HG03378 (cell line): Measurements from ENCODE around the gene PMS1.
"Not testable (repeated sequence)": the region's sequence is repeated elsewhere in the genome, so short reads cannot be mapped to it uniquely, and the experiment has no call there.

Experiments used
- ATAC-seq: cut with Tn5 transposase; IDR thresholded peaks from one replicate; pipeline ENCODE4 v1.9.1; 2021; ENCODE audit warnings: mild to moderate bottlenecking, moderate library complexity; ENCODE audit not compliant: unreplicated experiment

Gene PMS1

DNA sequence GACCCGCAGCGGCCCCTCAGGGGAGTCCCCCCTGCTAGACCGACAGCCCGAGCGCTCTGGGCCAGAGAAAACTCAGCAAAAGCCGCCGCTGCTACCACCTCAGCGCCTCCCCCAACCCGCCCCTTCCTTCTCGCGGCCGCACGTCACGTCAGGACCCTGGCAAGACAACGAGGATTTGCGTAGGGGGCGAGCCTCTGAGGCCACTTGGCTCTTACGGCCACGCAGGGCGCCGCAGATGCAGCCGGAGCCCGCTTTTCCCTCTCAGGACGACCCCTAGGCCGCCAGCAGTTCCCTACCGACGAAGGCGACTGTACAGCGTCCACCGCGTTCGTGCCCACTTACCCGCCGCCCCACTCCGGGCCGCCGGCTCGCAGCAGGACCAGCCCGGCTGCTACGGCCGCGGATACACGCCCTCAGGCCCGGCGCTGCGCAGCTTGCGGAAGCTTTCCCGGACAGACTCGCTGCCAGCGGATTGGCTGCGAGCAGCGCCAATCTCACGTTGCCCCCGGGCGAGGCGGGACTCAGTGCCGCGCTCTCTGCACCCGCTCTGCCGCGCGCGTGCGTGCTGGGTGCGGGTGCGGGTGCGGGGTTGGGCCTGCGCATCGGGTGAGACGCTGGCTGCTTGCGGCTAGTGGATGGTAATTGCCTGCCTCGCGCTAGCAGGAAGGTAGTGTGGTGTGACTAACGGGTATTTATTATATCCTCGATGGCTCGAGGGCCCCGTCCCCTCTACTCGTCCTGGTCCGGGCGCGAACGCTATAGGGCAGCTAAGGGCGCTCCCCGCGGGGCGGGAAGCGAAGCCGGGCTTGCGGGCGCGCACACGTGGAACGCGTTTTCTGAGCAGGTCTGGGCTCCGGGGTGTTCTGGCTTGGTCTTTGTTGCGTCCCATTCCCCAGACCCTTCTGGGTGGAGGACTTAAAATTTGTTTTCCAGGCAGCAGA lies at the start of gene PMS1, which contains the start of gene ORMDL1:
TSS of gene PMS1 (plus strand) at position 524 of the 941 bp plus-strand sequence. CDS start 7,360 bp downstream, outside the sequence.
TSS of gene ORMDL1 (minus strand) at position 413 of the 941 bp plus-strand sequence. CDS start 1,744 bp downstream, outside the sequence.
- peak; percentile 92 for ATAC-seq

DNA sequence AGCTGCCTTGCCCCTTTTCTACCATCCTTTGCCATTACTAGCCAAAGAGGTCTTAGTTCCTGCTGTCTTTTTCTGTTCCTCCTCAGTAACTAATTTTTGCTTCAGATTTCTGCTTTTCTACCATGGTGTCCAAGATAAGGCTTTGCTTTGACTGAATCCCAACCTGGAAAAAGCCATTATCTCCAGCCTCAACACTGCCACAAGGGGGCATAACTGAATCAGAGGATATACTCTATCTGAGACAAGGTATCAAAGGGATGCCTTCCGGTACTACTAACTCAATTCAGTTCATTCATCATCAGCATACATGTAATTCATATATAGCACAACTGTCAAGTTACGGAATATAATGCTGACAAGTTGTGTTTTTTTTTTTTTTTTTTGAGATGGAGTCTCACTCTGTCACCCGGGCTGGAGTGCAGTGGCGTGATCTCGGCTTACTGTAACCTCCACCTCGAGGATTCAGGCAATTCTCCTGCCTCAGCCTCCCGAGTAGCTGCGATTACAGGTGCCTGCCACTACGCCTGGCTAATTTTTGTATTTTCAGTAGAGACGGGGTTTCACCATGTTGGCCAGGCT lies 33.1 kb upstream of the PMS1 start:
- peak; percentile 70 for ATAC-seq

DNA sequence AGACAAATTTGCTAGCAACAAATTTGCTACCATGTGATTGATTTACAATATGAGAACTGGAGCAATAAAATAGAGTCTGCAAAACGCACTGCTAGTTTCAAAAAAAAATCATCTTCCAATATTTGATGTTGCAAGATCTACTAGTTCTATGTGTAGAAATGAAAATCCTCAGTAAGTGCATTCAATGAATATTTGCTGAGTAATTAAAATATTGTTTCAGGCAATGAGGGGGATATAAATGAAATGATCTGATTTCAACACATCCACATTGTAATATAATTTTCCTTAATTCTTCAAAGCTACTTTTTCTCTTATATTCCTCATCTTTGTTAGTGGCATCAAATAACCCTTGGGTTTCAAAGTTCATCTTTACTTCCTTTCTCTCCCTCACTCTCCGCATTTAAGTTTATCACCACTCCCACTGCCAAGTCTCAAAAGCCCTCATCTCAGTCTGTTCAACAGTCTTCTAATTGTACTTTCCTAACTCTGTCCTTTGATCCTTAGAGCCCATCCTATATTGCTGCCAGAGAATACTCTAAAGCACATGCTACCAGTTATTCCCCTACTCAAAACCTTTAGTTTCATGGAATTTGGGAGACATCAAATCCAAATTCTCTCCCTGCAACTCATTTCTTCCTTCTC lies 27.8 kb upstream of the PMS1 start:
- ATAC-seq, result no peak

DNA sequence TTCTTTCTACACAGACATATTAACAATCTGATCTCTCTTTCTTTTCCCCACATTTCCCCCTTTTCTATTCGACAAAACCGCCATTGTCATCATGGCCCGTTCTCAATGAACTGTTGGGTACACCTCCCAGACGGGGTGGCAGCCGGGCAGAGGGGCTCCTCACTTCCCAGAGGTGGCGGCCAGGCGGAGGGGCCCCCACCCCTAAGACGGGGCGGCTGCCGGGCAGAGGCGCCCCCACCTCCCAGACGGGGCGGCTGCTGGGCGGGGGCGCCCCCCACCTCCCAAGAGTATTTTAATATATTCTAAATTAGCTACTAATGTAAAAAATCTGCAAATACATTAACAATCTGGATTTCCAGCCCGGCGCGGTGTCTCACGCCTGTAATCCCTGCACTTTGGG lies 24.1 kb upstream of the PMS1 start:
- ATAC-seq, result not testable (repeated sequence)

DNA sequence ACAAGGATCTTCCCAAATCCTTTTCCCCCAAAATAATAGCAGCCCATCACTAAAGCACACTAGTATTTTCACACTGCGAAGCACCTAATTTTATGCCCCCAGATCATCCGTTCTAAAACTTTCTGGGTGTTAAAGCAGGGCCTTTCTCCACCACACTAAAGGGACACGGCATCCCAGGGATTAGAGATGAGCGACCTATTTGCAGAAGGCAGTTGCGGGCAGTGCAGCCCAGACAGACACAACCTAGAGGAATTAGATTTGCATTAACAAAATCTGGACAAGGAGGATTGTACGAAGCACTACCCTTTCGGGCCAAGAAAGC lies 22.1 kb upstream of the PMS1 start:
- no peak for ATAC-seq

DNA sequence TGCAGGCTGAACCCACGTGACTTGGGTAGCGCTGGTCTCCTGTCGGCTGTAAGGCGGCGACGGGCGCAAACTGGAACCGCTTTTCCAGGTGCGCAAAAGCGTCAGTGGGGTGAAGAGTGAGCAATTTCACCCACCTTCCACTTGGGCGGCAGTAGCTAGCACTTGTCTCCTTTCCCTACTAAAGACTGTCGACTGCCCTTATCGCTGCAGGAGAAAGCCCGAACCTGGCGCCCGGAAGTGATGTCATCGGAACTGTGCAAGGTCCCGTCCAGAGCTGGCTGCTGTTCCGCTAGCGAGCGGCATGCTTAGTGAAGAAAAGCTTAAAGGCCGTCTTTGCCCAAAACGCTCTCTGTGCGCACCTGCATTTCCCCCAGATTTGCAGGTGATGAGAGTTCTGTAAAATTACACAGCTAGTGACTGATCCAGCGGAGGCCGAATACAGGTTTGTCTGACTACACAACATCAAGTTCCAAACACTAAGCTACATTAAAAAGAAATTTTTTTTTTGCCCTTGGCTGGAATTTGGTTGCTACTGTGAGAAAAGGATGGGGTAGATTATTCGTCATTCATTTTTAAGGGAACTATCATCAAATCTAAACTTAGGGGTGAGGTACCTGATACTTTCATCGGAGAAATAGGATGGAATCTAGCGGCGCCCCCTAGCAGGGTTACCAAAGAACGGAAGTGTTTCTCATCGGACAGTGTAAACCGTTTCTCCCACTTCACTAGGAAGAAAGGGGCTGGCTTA lies 21.5 kb upstream of the PMS1 start, which contains the start of gene OSGEPL1:
TSS of gene OSGEPL1 (minus strand) at position 242 of the 748 bp plus-strand sequence. CDS start 1,152 bp downstream, outside the sequence.
- peak; percentile 96 for ATAC-seq

DNA sequence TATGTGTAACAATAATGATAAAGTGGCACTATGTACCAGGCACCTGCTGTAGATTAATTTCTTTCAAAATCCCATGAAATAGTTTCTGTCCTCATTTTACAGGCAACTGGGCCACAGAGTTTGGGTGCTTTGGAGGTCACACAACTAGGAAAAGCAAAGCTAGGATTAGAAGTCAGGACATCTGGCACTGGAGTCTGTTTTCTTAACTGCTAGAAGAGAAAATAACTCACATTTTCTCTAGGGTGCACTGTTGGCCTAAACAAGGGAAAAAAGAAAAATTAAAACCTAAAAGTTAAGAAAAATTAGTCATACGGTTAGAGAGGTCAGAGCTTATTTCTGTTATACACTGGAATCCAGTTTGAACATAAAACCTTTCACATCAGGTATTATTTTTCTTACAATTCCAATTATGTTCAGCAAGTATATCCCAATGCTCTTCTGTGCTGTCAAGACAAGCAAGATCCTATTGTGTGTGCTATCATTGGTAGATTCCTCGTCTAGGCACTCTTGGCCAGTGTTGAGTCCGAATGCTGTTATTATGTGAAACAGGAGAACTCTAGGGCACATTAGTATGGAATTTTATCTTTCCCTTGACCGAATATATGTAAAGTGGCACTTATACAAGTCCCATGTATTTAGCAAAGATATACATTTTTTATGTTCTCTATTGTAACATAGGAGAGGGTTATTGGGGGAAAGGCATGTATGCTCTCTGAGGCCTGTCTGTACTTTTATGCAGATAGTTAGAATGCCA lies 20.2 kb upstream of the PMS1 start:
- no peak for ATAC-seq

DNA sequence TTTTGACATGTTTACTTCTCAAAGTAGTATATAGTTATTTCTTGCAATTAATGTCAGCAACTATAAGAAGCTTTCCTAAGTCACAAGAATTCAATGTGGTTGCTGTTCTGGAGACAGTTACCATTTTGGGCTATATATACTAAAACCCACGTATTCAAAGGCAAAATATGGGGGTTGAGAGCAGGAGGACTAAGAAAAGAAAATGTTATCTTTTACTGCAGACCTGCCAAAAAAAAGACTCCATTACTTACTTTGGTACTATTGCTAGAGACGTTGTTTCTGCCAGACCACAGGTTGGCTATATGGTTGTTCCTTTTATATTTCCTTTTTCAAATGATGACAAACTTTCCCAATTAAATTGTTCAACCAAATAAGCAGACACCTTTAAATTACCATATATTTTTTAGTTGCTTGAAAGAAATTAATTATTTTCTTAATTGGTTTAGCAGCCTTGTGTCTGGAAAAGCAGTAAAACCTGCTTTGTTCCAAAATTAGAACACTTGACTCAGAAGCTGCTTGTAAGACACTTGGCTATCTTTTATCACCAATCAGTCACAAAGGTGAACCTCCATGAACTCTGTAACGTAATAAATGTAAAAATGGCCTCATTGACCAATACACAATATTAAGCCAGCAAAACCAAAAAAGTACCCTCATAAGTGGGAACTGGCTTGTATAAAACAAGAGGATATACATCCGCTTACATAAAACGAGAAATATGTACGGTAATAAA lies 13.5 kb upstream of the PMS1 start:
- no peak for ATAC-seq

DNA sequence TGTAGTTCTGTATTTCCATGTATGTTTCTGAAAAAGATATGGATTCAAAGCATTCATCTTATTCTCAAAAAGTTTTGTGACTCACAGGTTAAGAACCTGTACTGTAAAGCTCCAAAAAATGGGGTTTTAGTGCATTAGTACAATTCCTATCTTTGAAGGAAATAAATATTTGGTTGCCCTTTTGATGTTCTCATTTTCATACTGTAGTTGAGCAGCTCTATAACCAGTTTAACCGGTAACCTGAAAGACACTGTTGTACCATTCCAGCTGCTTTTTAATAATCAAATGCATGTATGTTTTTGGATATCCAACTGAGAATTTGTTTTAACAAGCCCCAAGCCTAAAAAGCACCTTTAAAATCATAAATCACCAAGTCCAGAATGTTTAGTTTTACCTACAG lies 12.0 kb upstream of the PMS1 start:
- ATAC-seq, result no peak

DNA sequence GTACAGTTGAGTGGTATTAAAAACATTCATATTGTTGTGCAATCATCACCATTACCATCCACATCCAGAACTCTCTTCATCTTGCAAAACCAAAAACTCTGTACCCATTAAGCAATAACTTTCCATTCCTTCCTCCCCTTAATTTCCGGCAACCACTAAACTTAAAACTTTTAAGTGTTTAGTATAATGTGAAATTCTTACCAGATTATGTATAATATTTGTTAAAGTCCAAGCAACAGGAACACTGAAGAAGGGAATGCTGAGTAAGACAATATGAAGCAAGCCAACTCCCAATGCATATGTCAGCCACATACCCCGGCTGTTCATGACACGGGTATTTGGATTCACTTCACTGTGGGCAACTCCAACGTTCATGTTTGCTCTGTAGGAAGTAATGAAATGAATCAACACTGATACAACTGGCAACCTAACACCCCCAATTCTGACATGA lies 2.0 kb upstream of the PMS1 start:
- ATAC-seq, result no peak

DNA sequence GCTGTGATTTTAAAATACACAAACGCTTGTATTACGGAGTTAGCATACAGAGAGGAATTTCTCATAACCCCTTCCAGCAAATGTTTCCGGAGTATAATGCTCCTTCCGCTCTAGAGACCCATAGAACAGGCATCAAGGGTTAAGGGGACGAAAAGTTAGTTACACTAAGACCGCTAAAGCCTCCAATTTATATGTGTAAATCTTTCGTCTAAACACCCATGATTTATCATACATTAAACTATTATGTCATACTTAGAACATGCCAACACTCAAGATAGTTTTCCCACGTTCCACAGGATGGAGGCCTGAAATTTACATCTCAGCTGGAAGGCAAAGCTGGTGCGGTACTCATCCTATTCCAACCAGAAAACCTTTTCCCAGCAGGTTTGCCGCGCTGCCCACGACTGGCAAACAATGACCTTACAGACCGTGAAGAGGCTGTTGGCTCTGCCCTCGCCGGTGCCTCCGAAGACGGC lies 761 bp upstream of the PMS1 start:
- ATAC-seq, result peak; percentile 33

DNA sequence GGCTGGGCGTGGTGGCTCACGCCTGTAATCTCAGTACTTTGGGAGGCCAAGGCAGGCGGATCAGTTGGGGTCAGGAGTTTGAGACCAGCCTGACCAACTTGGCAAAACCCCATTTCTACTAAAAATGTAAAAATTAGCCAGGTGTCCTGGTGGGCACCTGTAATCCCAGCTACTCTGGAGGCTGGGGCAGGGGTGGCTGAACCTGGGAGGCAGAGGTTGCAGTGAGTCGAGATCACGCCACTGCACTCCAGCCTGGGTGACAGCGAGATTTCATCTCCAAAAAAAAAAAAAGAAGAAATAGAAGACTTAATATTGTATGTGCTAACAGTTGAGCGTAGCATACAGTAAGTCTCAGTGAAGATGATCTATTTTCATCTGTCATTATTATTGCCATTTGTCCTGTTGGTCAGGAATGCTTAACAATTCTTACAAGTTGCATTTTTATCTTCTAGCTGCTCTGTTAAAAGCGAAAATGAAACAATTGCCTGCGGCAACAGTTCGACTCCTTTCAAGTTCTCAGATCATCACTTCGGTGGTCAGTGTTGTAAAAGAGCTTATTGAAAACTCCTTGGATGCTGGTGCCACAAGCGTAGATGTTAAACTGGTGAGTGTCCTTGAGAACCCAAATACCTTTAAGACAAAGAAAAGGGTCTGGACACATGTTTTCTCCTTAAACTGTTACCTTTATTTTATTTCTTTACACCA lies 7.2 kb downstream of the PMS1 start:
- ATAC-seq, result no peak

DNA sequence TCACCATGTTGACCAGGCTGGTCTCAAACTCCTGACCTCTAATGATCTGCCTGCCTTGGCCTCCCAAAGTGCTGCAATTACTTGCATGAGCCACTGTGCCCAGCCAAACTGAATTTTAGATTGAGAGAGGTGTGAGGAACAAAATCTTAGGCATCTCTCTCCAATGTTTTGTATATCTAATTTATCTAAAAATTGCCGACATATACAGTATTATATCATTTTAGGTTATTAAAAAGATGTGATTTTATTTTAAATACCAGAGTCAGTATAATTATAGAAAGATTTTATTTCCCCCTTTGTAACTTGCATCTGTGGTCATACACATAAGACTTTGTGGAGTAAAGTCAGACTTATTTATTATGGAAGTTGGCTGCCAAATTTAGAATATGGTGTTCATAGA lies 10.1 kb downstream of the PMS1 start:
- no peak for ATAC-seq

DNA sequence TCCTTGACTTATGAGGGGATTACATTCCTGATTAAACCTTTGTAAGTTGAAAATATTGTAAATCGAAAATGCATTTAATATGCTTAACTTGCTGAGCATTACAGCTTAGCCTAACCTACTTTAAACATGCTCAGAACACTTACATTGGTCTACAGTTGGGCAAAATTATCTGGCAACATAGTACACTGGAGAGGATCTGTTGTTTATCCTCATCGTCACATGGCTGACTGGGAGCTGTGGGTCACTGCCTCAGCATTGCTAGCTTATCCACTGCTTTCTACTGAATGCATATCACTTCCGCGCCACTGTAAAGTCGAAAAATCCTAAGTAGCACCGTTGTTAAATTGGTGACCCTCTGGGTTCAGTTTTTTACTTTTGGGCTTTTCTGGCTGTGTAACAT lies 13.7 kb downstream of the PMS1 start:
- no peak for ATAC-seq

DNA sequence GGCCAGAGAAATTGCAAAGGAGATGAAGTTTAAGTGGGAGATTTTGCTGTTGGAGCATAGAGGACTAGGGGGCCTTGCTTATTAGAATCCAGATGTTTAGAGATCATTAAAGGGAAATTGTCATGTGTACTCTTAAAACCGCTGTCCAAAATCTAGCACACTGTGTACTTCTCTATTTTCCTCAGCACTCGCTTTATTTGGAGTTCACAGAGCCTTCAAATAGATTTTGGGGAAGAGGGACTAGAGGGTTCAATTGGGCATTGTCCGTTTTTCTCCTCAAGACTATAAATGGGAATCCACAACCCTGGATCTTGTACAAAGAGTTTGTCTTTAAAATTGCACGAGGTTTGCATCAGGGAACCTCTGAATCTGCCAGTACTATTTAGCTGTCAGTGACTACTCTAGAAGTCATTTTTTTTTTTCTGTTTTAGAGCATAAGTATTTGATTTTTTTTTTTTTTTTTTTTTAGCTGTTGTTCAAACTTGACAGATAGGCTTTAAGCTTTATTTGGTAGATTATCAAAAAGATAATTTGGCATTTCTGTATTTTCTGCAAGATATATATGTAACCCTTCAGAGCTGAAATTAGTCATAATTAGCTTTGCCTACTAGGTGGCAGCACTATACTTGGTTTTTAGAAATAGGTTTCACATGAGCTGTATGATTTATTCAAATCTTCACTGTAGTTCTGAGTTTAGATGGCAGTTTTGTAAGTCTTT lies 14.2 kb downstream of the PMS1 start:
- ATAC-seq, result peak; percentile 80

DNA sequence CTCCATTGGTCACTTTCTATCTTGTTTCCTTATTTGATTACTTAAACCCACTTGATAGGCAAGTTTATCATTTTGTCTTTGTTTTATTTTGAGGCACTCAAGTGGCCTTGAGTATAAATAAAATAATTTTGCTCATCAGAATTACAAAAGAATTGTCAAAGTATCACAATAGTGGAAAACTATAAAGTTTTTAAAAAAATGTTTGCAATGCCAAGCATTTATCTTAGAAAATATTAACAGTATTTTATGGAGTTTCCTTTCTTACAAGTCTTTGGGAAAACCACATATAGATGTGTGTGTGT lies 14.7 kb downstream of the PMS1 start:
- no peak for ATAC-seq

DNA sequence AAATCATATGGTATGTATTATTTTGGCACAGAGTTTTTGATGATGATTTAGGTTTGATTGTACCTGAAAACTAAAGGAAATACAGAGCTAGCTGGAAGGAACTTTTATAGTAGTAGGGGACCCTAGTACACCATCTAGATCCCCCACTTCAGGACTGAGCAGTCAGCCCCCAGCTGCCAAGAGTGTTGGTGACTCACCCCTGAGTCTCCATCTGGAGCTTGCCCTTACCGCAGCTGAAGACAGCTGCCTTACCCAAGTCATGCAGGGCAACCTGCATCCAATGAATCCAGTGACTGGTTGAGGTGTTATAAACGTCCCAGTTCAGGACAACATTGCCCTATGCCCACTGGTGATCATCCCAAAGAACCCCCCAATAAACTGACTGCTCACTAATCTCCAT lies 15.3 kb downstream of the PMS1 start:
- no peak for ATAC-seq

DNA sequence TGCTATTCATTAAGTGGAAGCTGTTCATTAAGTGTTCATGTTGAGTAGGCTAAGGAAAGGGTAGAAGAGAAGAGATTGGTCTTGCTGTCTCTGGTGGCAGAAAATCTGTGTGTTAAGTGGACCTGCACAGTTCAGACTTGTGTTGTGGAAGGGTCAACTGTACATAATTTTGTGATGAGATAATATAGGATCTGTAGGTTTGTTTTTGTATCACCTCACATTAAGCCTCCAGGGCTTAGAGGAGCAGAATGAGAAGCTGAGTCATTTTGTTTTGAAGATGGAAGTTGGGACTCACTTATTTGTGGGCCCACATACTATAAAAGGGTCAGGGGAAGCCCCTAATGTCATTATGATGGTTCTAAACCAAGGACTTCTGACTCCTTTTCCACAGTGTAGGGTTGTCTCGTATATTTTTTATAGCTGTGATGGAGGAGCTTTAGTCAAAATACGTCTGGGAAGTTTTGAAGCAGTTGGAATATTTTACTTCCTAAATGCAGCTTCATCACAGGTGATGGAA lies 18.2 kb downstream of the PMS1 start:
- ATAC-seq, result no peak
